IPS DF 4.7 (cell line): Measurements from ENCODE around the gene PPP2R5D.
"Not testable (repeated sequence)": the region's sequence is repeated elsewhere in the genome, so short reads cannot be mapped to it uniquely, and the experiment has no call there.

Experiments
- DNase-seq: peaks from one replicate; pipeline ENCODE4 v3.0.0-alpha.2; 2013; ENCODE audit warnings: low spot score; ENCODE audit errors: extremely low read depth

The PPP2R5D gene

GRCh38 chr6:42988486-42989020, 4.2 kb downstream of the PPP2R5D start:
- no peak for DNase-seq

GRCh38 chr6:42989923-42990322, 5.6 kb downstream of the PPP2R5D start:
- no peak for DNase-seq

GRCh38 chr6:42993445-42993844, 9.1 kb downstream of the PPP2R5D start:
- DNase-seq: no peak

DNA sequence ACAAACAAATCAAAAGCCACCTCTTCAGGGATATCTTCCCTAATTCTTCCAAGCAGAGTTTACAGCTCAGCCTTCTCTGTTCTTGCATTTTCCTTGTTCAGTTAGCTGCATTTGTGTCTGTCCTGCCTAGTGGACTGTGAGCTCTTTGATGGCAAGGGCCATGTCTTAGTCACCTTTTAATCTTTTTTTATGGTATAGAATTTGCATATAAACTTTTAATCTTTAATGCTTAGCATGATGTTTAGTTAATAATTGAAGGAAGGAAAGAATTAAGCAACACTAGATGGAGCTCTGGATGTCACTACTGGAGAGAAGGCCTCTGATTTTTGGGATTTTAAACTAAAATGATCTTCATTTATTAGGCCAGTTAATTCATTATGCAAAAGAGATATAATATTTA, 12.1 kb downstream of the PPP2R5D start:
- DNase-seq: no peak

- DNase-seq: not testable (repeated sequence)
These were observed 13.8 kb downstream of the PPP2R5D start for GRCh38 chr6:42998205-42998604.

DNA sequence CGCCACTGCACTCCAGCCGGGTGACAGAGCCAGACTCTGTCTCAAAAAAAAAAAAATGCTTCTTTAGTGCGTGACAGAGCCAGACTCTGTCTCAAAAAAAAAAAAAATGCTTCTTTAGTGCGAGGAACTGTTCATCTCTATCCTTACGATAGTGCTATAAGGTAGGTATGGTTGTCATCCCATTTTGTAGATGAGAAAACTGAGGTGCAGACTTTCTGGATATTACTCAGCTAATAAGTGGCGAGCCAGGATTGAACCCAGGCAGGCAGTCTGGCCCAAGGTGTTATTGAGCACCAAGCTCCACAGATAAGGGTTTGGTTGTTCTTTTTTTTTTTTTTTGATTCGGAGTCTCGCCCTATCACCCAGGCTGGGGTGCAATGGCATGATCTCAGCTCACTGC, 17.5 kb downstream of the PPP2R5D start:
- no peak for DNase-seq

DNA sequence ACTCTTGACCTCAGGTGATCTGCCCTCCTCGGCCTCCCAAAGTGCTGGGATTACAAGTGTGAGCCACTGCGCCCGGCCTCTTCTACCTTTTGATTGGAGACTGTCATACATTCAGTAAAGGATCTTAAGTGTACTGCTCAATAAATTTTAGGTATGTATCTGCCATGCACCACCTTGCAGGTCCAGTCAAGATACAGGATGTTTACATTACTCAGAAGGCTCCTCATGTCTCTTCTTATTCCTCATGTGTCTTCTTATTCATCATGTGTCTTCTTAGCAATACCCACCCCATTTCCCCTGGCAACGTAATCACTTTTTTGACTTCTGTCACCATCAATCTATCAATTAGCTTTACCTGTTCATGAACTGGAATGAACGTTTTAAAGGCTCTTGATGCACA, 21.5 kb downstream of the PPP2R5D start:
- DNase-seq: no peak

GRCh38 chr6:43006251-43006650, 21.9 kb downstream of the PPP2R5D start:
- no peak for DNase-seq

DNA sequence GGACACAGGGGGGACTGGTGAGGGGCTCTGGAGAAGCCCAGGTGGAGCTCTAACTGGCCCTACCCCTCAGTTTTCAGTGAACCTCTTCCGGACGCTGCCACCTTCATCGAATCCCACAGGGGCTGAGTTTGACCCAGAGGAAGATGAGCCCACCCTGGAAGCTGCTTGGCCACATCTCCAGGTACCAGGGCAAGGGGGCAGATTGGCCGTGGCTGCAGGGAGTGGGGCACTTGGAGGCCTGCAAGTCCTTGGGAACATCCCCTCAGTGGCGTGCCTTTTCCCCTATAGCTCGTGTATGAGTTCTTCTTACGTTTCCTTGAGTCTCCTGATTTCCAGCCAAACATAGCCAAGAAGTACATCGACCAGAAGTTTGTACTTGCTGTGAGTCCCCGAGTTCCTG, 22.8 kb downstream of the PPP2R5D start:
- no peak for DNase-seq

DNA sequence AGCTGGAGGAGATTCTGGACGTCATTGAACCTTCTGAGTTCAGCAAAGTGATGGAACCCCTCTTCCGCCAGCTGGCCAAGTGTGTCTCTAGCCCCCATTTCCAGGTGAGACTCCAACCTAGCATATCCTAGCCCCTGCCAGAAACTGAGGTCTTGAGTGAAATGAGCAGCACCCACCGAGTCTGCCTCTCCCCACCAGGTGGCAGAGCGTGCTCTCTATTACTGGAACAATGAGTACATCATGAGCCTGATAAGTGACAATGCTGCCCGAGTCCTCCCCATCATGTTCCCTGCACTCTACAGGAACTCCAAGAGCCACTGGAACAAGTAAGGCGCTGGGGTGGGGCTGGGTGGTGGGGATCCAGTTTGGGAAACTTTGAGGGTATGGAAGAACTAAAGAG, 24.8 kb downstream of the PPP2R5D start:
- DNase-seq: no peak

DNA sequence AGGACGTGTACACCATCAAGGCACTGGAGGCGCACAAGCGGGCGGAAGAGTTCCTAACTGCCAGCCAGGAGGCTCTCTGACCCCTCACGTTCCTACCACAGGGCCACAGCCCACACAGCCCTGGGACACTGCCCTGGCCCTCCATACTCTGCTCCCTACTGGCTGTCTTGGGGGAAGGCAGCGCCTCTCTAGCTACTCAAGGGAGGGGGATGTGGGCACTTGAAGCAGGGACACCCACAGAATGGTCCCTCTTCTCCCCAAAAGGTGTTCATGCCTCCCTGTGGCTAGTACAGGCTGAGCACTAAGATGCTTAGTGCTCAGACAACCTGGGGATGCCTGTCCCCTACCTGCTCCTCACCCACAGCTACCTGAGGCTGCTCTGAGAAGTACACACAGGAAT, 26.8 kb downstream of the PPP2R5D start:
- no peak for DNase-seq

DNA sequence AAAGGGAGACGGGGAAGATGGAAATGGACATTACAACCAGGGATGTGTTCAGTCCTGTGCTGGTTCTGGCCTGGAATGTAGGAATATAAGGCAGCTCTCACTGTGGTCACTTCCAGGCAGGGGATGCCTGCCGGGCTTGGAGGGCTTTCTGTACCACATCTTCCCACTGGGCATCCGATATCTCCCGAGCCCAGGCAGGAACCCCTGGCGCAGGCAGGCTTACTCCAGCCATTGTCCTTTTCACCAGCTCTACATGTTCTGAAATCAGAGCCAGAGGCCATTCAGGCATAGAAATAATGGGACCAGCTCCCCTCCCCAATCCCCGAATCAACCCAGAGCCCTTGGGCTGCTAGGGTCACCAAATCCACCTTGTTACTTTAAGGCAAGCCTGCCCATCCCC, 28.0 kb downstream of the PPP2R5D start:
- DNase-seq: no peak

GRCh38 chr6:43013097-43013842, 28.9 kb downstream of the PPP2R5D start:
- no peak for DNase-seq

- DNase-seq: peak; percentile 99
These were observed 29.6 kb downstream of the PPP2R5D start, which contains the start of the genes KLHDC3 and MEA1 for GRCh38 chr6:43013843-43014433. Gene KLHDC3 (plus strand): TSS chr6:43014249. CDS start chr6:43017193, 2,944 bp downstream. Gene MEA1 (minus strand): TSS chr6:43013946. CDS start chr6:43013813, 133 bp downstream.

DNA sequence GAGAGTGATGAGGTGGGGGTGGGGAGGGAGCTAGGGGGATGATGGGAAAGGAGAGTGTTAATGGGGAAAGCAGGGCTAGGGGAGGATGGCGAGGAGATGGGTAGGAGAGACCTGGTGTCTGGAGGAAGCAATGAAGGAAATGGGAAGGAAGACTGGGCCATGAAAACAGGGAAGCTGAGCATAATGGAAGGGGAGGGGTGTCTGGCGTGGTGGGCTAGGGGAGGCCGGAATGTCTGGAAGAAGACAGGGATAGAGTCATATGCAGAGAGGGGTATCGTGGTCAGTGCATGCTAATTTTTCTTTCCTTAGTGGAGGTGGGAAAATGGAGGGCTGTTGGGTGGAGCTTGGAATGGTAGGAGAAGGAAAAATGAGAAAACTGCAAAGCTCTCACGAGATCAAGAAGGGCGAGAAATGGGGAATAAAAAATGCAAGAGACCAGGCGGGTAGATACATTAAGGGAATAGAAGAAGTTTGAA, 30.1 kb downstream of the PPP2R5D start:
- DNase-seq: no peak

DNA sequence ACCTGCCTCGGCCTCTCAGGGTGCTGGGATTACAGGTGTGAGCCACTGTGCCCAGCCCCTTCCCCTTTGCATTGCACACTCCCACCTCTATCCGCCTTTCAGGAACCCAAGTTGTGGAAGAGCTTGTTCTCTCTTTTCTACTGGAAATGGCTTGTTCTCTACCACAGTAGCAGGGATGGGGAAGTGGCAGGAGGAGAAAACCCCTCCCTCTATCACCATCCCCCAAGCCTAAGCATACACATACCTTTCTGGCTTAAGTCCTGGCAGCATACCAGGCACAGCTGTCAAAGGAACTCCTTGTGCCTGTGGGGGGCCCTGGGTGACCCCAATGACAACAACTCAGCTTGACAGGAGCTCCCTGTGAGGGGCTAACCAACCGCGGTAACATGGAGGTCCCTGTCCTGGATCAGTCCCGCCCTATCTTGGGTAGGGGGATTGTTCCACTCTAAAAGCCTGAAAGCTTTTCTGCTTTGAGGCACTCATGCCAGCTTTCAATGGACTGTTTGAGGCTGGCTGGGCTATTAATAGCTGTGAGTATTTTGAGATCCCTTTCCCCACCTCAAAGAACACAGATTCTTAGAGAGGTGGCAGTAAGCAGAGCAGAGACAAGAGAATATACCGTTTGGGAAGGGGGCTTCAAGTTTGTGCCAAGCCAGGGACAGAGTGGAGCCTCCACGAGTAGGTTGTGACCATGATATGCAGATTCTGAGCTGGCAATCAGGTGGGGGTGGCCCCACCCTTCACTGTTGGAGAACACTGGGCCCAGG, 32.0 kb downstream of the PPP2R5D start:
- no peak for DNase-seq

DNA sequence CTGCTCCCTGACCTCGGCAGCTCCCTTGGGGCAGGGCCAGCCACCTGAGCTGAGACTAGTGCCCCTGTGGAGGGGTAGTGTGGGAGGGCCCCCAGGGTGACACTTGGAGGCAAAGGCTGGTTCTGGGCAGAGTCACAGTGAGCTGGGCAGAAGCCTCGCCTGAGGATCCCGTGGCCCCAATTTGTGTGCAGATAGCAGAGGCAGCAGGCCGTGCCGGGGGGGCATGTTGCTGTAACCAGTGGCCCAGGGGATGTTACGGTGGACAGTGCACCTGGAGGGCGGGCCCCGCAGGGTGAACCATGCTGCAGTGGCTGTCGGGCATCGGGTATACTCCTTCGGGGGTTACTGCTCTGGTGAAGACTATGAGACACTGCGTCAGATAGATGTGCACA, 32.6 kb downstream of the PPP2R5D start:
- no peak for DNase-seq

DNA sequence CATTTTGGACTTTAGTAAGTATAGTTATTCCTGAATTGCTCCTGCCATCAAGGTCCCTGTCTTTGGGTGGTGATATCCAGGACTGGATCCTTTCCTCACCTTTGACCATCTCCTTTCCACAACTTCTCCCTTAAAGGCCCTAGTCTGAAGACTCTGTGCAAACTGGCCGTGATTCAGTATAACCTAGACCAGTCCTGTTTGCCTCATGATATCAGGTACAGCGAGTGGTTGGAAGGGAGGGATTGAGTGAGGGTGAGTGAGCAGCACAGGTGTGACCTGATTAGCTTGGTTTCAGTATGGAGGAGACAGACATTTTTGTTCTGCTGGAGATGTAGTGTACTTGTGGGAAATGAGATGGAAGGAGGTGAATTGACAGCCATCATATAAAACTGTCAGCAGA, 34.8 kb downstream of the PPP2R5D start:
- DNase-seq: no peak

DNA sequence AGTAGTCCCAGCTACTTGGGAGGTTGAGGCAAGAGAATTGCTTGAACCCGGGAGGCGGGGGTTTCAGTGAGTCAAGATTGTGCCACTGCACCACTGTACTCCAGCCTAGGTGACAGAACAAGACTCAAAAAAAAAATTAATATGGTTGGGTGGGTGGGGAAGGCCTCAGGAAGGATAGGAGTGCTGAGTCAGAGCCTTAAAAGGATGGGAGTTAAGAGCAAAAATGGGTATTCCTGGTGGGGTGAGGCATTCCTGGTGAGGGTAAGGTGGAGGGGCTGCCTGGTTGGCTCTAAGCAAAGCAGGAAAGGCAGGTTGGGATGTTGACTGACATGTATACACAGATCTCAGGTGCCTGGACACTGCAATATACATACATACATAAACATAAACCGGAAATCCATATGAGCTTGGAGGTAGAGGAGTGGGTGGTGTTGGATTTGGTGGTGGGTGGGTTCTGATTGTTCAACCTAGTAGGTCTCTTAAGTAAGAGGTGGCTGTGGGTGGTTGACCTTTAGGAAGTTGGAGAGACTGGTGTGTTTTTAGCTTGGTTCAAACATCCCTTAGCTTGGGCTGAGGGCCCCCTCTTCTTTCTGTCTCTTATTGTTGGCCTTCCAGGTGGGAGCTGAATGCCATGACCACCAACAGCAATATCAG, 35.8 kb downstream of the PPP2R5D start:
- DNase-seq: no peak

DNA sequence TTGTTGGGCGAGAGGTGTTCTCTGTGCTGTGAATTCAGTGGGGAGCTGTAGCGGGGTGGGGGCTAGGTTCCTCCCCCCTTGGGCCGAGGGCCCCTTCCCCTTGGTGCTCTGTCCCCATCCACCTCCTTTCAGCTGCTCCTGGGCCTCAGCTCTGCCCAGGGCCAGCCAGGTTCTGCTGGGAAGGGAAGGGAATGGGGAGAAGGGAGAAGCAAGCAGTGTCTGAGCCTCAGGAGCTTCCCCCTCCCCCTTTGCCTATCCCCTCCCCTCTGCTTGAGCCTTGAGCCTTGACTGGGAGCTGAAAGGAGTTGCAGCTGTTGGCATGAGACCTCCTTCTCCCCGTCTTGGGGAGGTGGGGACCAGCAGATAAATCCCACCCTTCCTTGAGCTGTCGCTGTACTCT, 36.5 kb downstream of the PPP2R5D start:
- no peak for DNase-seq

DNA sequence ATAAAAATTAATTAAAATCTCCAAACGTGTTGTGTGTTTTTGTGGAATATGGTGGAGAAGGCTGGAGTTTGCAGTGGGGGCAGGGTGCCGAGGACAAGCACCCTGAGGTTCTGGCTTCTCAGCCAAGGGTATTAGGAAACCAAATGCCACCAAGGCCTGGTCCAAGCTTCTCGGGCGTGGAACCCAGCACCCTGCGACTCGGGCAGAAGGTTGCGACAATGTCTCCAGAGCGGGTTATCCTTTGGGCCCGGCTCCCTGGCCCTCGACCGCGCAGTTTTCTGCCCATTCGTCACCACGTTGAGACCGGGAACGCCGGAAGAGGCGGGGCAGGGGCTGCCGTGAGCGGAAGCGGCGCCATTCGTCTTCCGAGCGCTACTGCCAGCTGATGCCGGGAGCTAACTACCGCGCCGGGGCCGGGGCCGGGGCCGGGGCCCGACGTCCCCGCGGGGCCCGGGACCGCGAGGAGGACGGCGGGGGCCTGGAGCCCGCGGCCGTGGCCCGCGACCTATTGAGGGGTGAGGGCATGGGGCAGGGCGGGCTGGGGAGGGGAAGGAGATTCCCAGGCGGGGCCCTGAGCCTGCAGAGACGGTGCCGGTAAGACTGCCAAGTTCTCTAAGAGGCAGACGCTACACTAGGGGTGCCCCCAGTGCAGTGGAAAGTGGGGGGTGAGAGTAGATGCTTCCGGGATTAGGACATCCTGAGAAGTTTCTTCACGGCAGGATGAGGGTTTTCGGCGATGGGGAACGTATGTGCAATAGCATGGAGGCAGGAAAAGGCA, 37.1 kb downstream of the PPP2R5D start, which contains the start of gene RRP36:
Gene RRP36, plus strand, starts transcription at position 354 of the 778 bp plus-strand sequence. Its CDS starts 32 bp downstream, at position 386.
- DNase-seq: no peak
